B cell (primary cell): ENCODE measurements around the gene RAB11FIP5. TPM values are rescaled to one million over a fixed set of nuclear protein-coding genes. Genes with fewer than 3 reads are reported as not detected.

Source experiments
- ATAC-seq: fragments of 200-7000 bp; cut with Tn5 transposase; one replicate; pipeline ENCODE4 v1.10.0; 2021; ENCODE audit warnings: low read depth, mild to moderate bottlenecking, moderate number of reproducible peaks, moderate library complexity
- CTCF ChIA-PET: fragments of 350-600 bp; sonication (Branson Sonifier 250); formaldehyde crosslinking; loops from one replicate; lab custom pipeline; 2021; ENCODE audit warnings: antibody characterized with exemption, inconsistent platforms; lab: Charles Lee
- POLR2A ChIA-PET: fragments of 350-600 bp; sonication (Branson Sonifier 250); formaldehyde crosslinking; loops from one replicate; lab custom pipeline; 2021; ENCODE audit warnings: antibody characterized with exemption; lab: Charles Lee
- DNase-seq: peaks from one replicate; pipeline ENCODE4 v3.0.0; 2013
- H2AFZ ChIP-seq: 2 replicates; pipeline ENCODE4 v1.6.1; 2012; ENCODE audit warnings: mild to moderate bottlenecking, low read depth, low read length; ENCODE audit not compliant: insufficient read depth, poor library complexity, severe bottlenecking
- H3K27ac ChIP-seq, 2 donors: 1 replicate in 1 of 2; 2 replicates in 1 of 2; pipeline ENCODE4 v1.5.1; 2012 to 2013; ENCODE audit warnings: low read length in 2 of 2, mild to moderate bottlenecking in 2 of 2, moderate library complexity in 1 of 2
- H3K27me3 ChIP-seq, 4 experiments: fragments of 200-600 bp in 1 of 4; sonication (generic) in 1 of 4; replicated peaks in 1 of 4; 1 replicate in 2 of 4; 2 replicates in 2 of 4; pipeline versions ENCODE4 v1.6.1 to v1.7.0; 2013 to 2016; ENCODE audit warnings: low read length in 3 of 4, mild to moderate bottlenecking in 2 of 4, mixed read lengths in 1 of 4, moderate library complexity in 1 of 4; ENCODE audit not compliant: insufficient read depth in 4 of 4, control insufficient read depth in 3 of 4; ENCODE audit errors: control extremely low read depth in 1 of 4
- H3K36me3 ChIP-seq, 2 experiments: replicated peaks in 1 of 2; 1 replicate in 1 of 2; 2 replicates in 1 of 2; pipeline versions ENCODE4 v1.6.1 to v1.7.1; 2013; ENCODE audit warnings: low read length in 1 of 2; ENCODE audit not compliant: insufficient read depth in 2 of 2, control insufficient read depth in 1 of 2; ENCODE audit errors: control extremely low read depth in 1 of 2, extremely low read depth in 1 of 2
- H3K4me1 ChIP-seq, 2 donors: fragments of 200-600 bp in 1 of 2; sonication (generic) in 1 of 2; 1 replicate in 1 of 2; 2 replicates in 1 of 2; pipeline versions ENCODE4 v1.5.1 to v1.6.1; 2013 to 2017; ENCODE audit warnings: low read length in 2 of 2; ENCODE audit not compliant: control insufficient read depth in 2 of 2, insufficient read depth in 2 of 2
- H3K4me2 ChIP-seq: replicated peaks from 2 replicates; pipeline ENCODE3; 2012; ENCODE audit warnings: mild to moderate bottlenecking, low read depth, low read length; ENCODE audit not compliant: poor library complexity, severe bottlenecking
- H3K4me3 ChIP-seq, 5 experiments: fragments of 200-600 bp in 1 of 5; sonication (generic) in 1 of 5; 1 replicate in 3 of 5; 2 replicates in 2 of 5; pipeline versions ENCODE4 v1.5.1 to v1.7.0; 2011 to 2016; ENCODE audit warnings: low read length in 4 of 5, mild to moderate bottlenecking in 4 of 5, low read depth in 2 of 5, control low read depth in 1 of 5, moderate library complexity in 1 of 5; ENCODE audit not compliant: insufficient read depth in 1 of 5; ENCODE audit errors: control extremely low read depth in 1 of 5, extremely low read depth in 1 of 5
- H3K79me2 ChIP-seq: fragments of 200-600 bp; sonication (generic); one replicate; pipeline ENCODE4 v1.6.0; 2016; ENCODE audit warnings: low read length; ENCODE audit not compliant: control insufficient read depth, insufficient read depth
- H3K9ac ChIP-seq: fragments of 200-600 bp; sonication (generic); 2 replicates; pipeline ENCODE4 v1.6.1; 2017; ENCODE audit warnings: mild to moderate bottlenecking, low read length, moderate library complexity
- H3K9me3 ChIP-seq, 3 donors: one replicate each; pipeline versions ENCODE4 v1.6.1 to v1.7.1; 2013; ENCODE audit warnings: low read length in 2 of 3; ENCODE audit not compliant: control insufficient read depth in 2 of 3, insufficient read depth in 1 of 3; ENCODE audit errors: control extremely low read depth in 1 of 3
- H4K20me1 ChIP-seq: 2 replicates; pipeline ENCODE4 v1.6.0; 2012; ENCODE audit warnings: mild to moderate bottlenecking, low read length; ENCODE audit not compliant: insufficient read depth, control insufficient read depth, poor library complexity, severe bottlenecking
- H3K27ac Mint-ChIP-seq: one replicate; pipeline ENCODE4 v1.8.0; 2021; ENCODE audit warnings: mixed read lengths
- H3K27me3 Mint-ChIP-seq: one replicate; pipeline ENCODE4 v1.8.0; 2021; ENCODE audit warnings: mixed read lengths
- H3K4me1 Mint-ChIP-seq: one replicate; pipeline ENCODE4 v1.8.0; 2021; ENCODE audit warnings: mixed read lengths
- H3K4me3 Mint-ChIP-seq: one replicate; pipeline ENCODE4 v1.8.0; 2021; ENCODE audit warnings: mixed read lengths
- H3K9me3 Mint-ChIP-seq: one replicate; pipeline ENCODE4 v1.8.0; 2022; ENCODE audit warnings: mixed read lengths; ENCODE audit not compliant: insufficient read depth
- EZH2 ChIP-seq: IDR thresholded peaks from 2 replicates; pipeline ENCODE4 v1.6.1; 2012; ENCODE audit warnings: borderline replicate concordance, low read depth, mild to moderate bottlenecking, moderate library complexity, low read length; ENCODE audit not compliant: insufficient read depth, poor library complexity, severe bottlenecking
- WGBS: methylation state at CpG from one replicate; pipeline ENCODE4 v1.1.5; 2013; ENCODE audit warnings: missing lambda C conversion rate; ENCODE audit not compliant: insufficient coverage; 5-methylcytosine and 5-hydroxymethylcytosine counted together
- intact Hi-C: fragments of 100-400 bp; cut with micrococcal nuclease; formaldehyde crosslinking; loops from one replicate; pipeline ENCODE4 v1.10.0; 2022
- polyA plus RNA-seq: library from polyadenylated mRNA; depleted of rRNA; stranded (reverse); fragments of >200 nt; gene quantifications from 2 replicates; pipeline ENCODE4 v1.2.3, GENCODE V29; 2012
- total RNA-seq, 2 donors: library from RNA; stranded (reverse); fragments of 120-200 nt in 1 of 2; gene quantifications; 1 replicate in 1 of 2; 2 replicates in 1 of 2; pipeline versions ENCODE4 v1.2.3 to v1.2.4, GENCODE V29; 2013 to 2022
- TF ChIP-seq, protein P1 (sequence below): fragments of 200-600 bp; IDR thresholded peaks from one replicate; pipeline ENCODE4 v1.8.0; 2022; ENCODE audit warnings: antibody characterized with exemption, mild to moderate bottlenecking

The RAB11FIP5 gene
- total and polyA plus RNA-seq, 2 donors (not counting 1 experiment from before 2014, with no cell fraction given) = 1.7 to 4.6 TPM

DNA sequence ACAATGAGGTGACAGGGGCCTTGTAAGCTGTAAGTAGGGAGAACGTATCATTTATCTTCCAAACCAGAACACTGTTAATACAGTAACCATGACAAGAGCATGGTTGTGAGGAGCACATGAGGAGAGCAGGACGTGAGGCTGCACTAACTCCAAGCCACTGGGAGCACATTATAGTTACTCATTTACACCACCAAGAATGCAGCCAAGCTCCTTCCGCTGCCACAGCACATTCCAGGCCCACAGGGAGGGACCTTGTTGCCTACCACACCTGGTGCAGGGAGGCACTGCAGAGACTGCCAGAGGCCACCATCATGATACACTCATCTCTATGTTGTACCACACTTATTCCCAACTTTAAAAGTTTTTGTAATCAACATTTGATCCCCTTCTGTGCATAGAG is 27.8 kb downstream of the RAB11FIP5 start:
- WGBS = 83% methylated on average over 2 of the region's 3 CpGs
- ATAC-seq (no peak), DNase-seq (no peak)
- peaks cover 11% of the 10 kb centered on the region for H3K27me3 Mint-ChIP-seq
- TF ChIP-seq, protein P1, sequence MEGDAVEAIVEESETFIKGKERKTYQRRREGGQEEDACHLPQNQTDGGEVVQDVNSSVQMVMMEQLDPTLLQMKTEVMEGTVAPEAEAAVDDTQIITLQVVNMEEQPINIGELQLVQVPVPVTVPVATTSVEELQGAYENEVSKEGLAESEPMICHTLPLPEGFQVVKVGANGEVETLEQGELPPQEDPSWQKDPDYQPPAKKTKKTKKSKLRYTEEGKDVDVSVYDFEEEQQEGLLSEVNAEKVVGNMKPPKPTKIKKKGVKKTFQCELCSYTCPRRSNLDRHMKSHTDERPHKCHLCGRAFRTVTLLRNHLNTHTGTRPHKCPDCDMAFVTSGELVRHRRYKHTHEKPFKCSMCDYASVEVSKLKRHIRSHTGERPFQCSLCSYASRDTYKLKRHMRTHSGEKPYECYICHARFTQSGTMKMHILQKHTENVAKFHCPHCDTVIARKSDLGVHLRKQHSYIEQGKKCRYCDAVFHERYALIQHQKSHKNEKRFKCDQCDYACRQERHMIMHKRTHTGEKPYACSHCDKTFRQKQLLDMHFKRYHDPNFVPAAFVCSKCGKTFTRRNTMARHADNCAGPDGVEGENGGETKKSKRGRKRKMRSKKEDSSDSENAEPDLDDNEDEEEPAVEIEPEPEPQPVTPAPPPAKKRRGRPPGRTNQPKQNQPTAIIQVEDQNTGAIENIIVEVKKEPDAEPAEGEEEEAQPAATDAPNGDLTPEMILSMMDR = no peak
- TF ChIP-seq EZH2 = no peak
- H3K4me1 Mint-ChIP-seq = no peaks in the 10 kb centered on the region
- no peak overlapping the region for H3K27ac Mint-ChIP-seq
- POLR2A ChIA-PET = no interaction called here
- Histone ChIP-seq H3K27me3 (peaks cover 0 to 7% (median 2%) of the 10 kb centered on the region in 4 experiments), H3K4me2 (no peak overlapping the region), H3K36me3 (no peaks in the 10 kb centered on the region), H4K20me1 (no peaks in the 10 kb centered on the region), H3K4me1 (no peaks in the 10 kb centered on the region), H3K4me3 (no peak overlapping the region), H3K9me3 (no peaks in the 10 kb centered on the region), H2AFZ (no peak overlapping the region), H3K27ac (no peak overlapping the region), H3K9ac (no peak overlapping the region), H3K79me2 (no peaks in the 10 kb centered on the region)
- CTCF ChIA-PET = interaction anchor here (1.0 to 6.2 kb wide), 12 partner anchors 8 to 128 kb away, joined by 3 to 62 read pairs (median 4); partner anchors contain the start of genes RAB11FIP5 and SMYD5
- H3K9me3 Mint-ChIP-seq = no peaks in the 10 kb centered on the region
- intact Hi-C loops = loop anchor here (1.0 kb wide), 4 partner anchors 78 to 127 kb away; no protein-coding TSS in a partner anchor
- no peak overlapping the region for H3K4me3 Mint-ChIP-seq

DNA sequence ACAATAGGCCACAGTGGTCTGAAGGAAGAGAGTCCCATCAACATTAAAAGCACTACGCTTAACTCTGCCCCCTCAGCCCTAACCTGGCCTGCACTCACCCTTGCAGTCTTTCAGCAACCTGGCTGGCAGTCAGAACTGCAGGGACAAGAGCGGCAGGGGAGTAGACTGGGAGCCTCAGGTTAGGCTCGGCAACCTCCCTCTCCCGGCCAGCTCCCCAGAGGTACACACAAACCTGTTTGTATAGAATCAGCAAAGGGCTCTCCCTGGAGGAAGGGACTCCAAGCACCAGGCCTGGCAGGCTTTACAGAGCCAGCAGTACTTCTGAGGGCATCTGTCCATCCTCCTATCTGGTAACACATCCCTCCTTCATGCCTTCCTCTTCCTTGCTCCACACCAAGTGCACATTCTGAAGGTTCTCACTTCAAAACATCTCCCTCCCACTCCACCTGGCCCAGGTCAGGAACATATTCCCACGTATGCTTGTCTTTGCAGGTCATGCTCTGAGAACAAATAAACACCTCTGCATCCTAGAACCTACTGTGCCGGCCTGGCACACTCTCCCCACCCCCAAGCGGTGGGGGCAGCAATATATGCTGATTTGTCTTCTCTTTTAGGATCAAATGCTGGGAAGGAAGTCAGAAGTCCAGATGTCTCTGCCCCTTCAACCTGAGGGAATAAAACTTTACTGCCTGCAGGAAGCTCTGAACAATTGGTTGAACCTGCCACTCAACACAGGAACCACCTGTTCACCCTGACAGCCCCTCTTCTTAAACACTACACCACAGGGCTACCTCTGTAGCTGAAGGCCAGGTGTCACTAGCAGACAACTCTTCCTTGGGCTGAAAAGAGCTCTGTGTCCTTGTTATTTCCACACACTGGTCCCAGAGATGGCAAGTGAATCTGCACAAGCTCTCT is 28.6 kb downstream of the RAB11FIP5 start:
- Histone ChIP-seq H3K9ac (no peak overlapping the region), H3K4me2 (no peak overlapping the region), H3K27me3 (peaks cover 0 to 7% (median 2%) of the 10 kb centered on the region in 4 experiments), H3K27ac (no peak overlapping the region), H3K79me2 (no peaks in the 10 kb centered on the region), H4K20me1 (no peaks in the 10 kb centered on the region), H3K36me3 (no peaks in the 10 kb centered on the region), H3K9me3 (no peaks in the 10 kb centered on the region), H2AFZ (no peak overlapping the region), H3K4me1 (no peaks in the 10 kb centered on the region), H3K4me3 (no peak overlapping the region)
- POLR2A ChIA-PET = no interaction called here
- 82% methylated on average over 5 of the region's 7 CpGs for WGBS
- CTCF ChIA-PET = interaction anchor here (1.2 to 6.2 kb wide), 8 partner anchors 15 to 129 kb away, joined by 3 to 62 read pairs (median 6); partner anchors contain the start of gene SMYD5
- no peak for DNase-seq
- no peak for TF ChIP-seq EZH2
- TF ChIP-seq, protein P1 = no peak
- intact Hi-C loops = no loop called here
- Mint-ChIP-seq H3K4me3 (no peak overlapping the region), H3K9me3 (no peaks in the 10 kb centered on the region), H3K27ac (no peak overlapping the region), H3K27me3 (peaks cover 15% of the 10 kb centered on the region), H3K4me1 (no peaks in the 10 kb centered on the region)
- no peak for ATAC-seq
